Measurements from ENCODE around the gene ZNF646.
A peak's percentile ranks its signal among the peaks of the same experiment; 100 is the strongest.

The ZNF646 gene

GRCh38 chr16:31061813-31062440, 12.3 kb upstream of the ZNF646 start:
- peaks cover 2% of the 10 kb centered on the region for H3K9me3 ChIP-seq (ENCODE audit: insufficient read depth, low read depth, low read length)
- no peak overlapping the region for H3K4me2 ChIP-seq (ENCODE audit: low read length)
- no peak overlapping the region for H3K27ac ChIP-seq (ENCODE audit: low read depth, low read length)
- H3K23ac ChIP-seq (ENCODE audit: low read length), result no peak overlapping the region
- H3K4me1 ChIP-seq (ENCODE audit: control insufficient read depth in 1 of 2, insufficient read depth in 2 of 2, low read length in 2 of 2), result peaks cover 10 to 16% of the 10 kb centered on the region in 2 experiments
- WGBS (ENCODE audit: extremely low coverage, insufficient coverage, insufficient read length), result no CpG with 5 or more reads among the region's 54 CpGs
- H2AK5ac ChIP-seq (ENCODE audit: low read length), result no peak overlapping the region
- H4K91ac ChIP-seq (ENCODE audit: low read depth, low read length), result no peak overlapping the region
- no peak overlapping the region for H2AFZ ChIP-seq (ENCODE audit: insufficient read depth, low read length, poor library complexity)
- no peak overlapping the region for H3K18ac ChIP-seq (ENCODE audit: low read length)
- H2BK12ac ChIP-seq (ENCODE audit: low read length), result no peak overlapping the region
- no peaks in the 10 kb centered on the region for H3K27me3 ChIP-seq (ENCODE audit: insufficient read depth, low read length)
- no peak overlapping the region for H4K8ac ChIP-seq (ENCODE audit: low read depth, low read length)
- peaks cover 6% of the 10 kb centered on the region for H3K79me1 ChIP-seq (ENCODE audit: low read length)
- no peak overlapping the region for H3K4me3 ChIP-seq (ENCODE audit: low read depth, low read length)
- no peak overlapping the region for H2BK5ac ChIP-seq (ENCODE audit: low read depth, low read length, poor library complexity)
- H3K14ac ChIP-seq (ENCODE audit: low read length), result no peak overlapping the region
- no peak for DNase-seq
- peaks cover 32 to 36% of the 10 kb centered on the region in 2 experiments for H3K36me3 ChIP-seq (ENCODE audit: control insufficient read depth in 1 of 2, insufficient read depth in 2 of 2, low read length in 2 of 2)
- H3K79me2 ChIP-seq (ENCODE audit: control insufficient read depth, insufficient read depth, low read length, poor library complexity), result no peaks in the 10 kb centered on the region
- no peak overlapping the region for H3K9ac ChIP-seq (ENCODE audit: low read length)
- H2BK120ac ChIP-seq (ENCODE audit: insufficient read depth, low read length, poor library complexity), result no peak overlapping the region
- H4K12ac ChIP-seq (ENCODE audit: low read depth, low read length), result no peak overlapping the region
- H3K4ac ChIP-seq (ENCODE audit: low read depth, low read length), result no peak overlapping the region

DNA sequence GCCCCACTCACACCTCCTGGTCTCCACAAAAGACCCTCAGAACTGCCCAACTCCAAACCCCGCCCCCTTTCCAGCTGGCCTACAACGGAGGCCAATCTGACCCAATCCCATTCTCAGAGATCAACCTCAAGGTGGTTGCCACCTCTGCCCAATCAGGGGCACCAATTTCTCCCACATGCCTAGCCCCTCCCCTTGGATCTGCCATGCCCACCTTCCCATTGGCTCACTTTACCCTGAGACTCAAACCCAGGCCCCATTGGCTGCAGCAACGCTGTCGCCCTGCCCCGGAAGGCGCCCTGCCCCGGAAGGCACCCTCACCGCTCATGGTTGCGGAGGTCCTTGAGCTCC, 10.8 kb upstream of the ZNF646 start:
- no peak for DNase-seq
- Histone ChIP-seq H4K91ac (ENCODE audit: low read depth, low read length) (no peak overlapping the region), H3K4me3 (ENCODE audit: low read depth, low read length) (no peak overlapping the region), H3K27ac (ENCODE audit: low read depth, low read length) (no peak overlapping the region), H4K12ac (ENCODE audit: low read depth, low read length) (peak overlapping the region; percentile 14), H3K4me1 (ENCODE audit: control insufficient read depth in 1 of 2, insufficient read depth in 2 of 2, low read length in 2 of 2) (peaks cover 10 to 16% of the 10 kb centered on the region in 2 experiments), H4K8ac (ENCODE audit: low read depth, low read length) (no peak overlapping the region), H3K79me2 (ENCODE audit: control insufficient read depth, insufficient read depth, low read length, poor library complexity) (no peaks in the 10 kb centered on the region), H3K36me3 (ENCODE audit: control insufficient read depth in 1 of 2, insufficient read depth in 2 of 2, low read length in 2 of 2) (peaks cover 30 to 32% of the 10 kb centered on the region in 2 experiments), H3K27me3 (ENCODE audit: insufficient read depth, low read length) (no peaks in the 10 kb centered on the region), H3K14ac (ENCODE audit: low read length) (no peak overlapping the region), H2BK12ac (ENCODE audit: low read length) (no peak overlapping the region), H3K9ac (ENCODE audit: low read length) (no peak overlapping the region), H3K23ac (ENCODE audit: low read length) (no peak overlapping the region), H2BK120ac (ENCODE audit: insufficient read depth, low read length, poor library complexity) (no peak overlapping the region), H2AFZ (ENCODE audit: insufficient read depth, low read length, poor library complexity) (no peak overlapping the region), H2BK5ac (ENCODE audit: low read depth, low read length, poor library complexity) (no peak overlapping the region), H3K4ac (ENCODE audit: low read depth, low read length) (no peak overlapping the region), H2AK5ac (ENCODE audit: low read length) (no peak overlapping the region), H3K4me2 (ENCODE audit: low read length) (no peak overlapping the region), H3K79me1 (ENCODE audit: low read length) (peaks cover 6% of the 10 kb centered on the region), H3K9me3 (ENCODE audit: insufficient read depth, low read depth, low read length) (peaks cover 2% of the 10 kb centered on the region), H3K18ac (ENCODE audit: low read length) (peak overlapping the region; percentile 12)
- WGBS (ENCODE audit: extremely low coverage, insufficient coverage, insufficient read length), result no CpG with 5 or more reads among the region's 9 CpGs

DNA sequence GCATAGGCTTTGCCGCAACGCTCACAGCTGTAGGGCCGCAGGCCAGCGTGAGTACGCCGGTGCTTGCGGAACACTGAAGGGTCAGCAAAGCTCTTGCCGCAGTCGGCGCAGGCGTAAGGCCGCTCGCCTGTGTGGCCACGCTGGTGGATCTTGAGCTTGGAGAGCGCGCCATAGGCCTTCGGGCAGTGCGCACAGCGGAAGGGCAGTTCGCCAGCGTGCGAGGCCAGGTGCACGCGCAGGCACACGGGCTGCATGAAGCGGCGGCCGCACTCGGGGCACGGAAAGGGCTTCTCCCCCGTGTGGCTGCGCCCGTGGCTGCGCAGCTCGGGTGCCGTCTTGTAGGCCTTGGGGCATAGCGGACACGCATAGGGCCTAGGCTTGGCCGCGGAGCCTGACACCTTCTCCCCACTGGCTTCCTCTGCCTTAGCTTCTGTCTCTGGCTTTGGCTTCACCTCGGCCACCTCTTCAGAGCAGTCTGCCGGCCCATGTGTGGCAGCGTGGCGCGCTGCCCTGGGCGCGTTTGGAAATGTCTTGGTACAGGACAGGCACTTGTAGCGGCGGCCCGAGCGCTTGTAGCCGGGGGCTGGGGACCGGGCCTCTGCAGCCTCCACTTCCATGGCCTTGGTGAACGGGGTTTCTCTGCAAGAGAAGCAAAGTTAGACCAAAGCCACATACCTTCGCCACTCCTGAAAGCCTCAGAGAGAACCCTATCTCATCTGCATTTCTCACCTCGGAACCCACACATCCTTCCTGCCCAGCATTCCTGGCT, 10.2 kb upstream of the ZNF646 start:
- H2BK12ac ChIP-seq (ENCODE audit: low read length), result peak overlapping the region; percentile 30
- H4K12ac ChIP-seq (ENCODE audit: low read depth, low read length), result peak overlapping the region; percentile 14
- H3K79me2 ChIP-seq (ENCODE audit: control insufficient read depth, insufficient read depth, low read length, poor library complexity), result no peaks in the 10 kb centered on the region
- no peak overlapping the region for H2AK5ac ChIP-seq (ENCODE audit: low read length)
- WGBS (ENCODE audit: extremely low coverage, insufficient coverage, insufficient read length), result no CpG with 5 or more reads among the region's 56 CpGs
- H2AFZ ChIP-seq (ENCODE audit: insufficient read depth, low read length, poor library complexity), result no peak overlapping the region
- H3K14ac ChIP-seq (ENCODE audit: low read length), result peak overlapping the region; percentile 43
- H3K4me2 ChIP-seq (ENCODE audit: low read length), result no peak overlapping the region
- peak overlapping the region; percentile 19 for H2BK120ac ChIP-seq (ENCODE audit: insufficient read depth, low read length, poor library complexity)
- H3K36me3 ChIP-seq (ENCODE audit: control insufficient read depth in 1 of 2, insufficient read depth in 2 of 2, low read length in 2 of 2), result peaks cover 30 to 32% of the 10 kb centered on the region in 2 experiments
- no peak overlapping the region for H3K9ac ChIP-seq (ENCODE audit: low read length)
- peak overlapping the region; percentile 22 for H3K18ac ChIP-seq (ENCODE audit: low read length)
- H2BK5ac ChIP-seq (ENCODE audit: low read depth, low read length, poor library complexity), result no peak overlapping the region
- H3K9me3 ChIP-seq (ENCODE audit: insufficient read depth, low read depth, low read length), result peaks cover 2% of the 10 kb centered on the region
- H3K4ac ChIP-seq (ENCODE audit: low read depth, low read length), result peak overlapping the region; percentile 39
- H4K8ac ChIP-seq (ENCODE audit: low read depth, low read length), result peak overlapping the region; percentile 58
- peak overlapping the region; percentile 55 for H3K27ac ChIP-seq (ENCODE audit: low read depth, low read length)
- no peak for DNase-seq
- H3K4me3 ChIP-seq (ENCODE audit: low read depth, low read length), result no peak overlapping the region
- H3K4me1 ChIP-seq (ENCODE audit: control insufficient read depth in 1 of 2, insufficient read depth in 2 of 2, low read length in 2 of 2), result peaks cover 10 to 16% of the 10 kb centered on the region in 2 experiments
- no peaks in the 10 kb centered on the region for H3K27me3 ChIP-seq (ENCODE audit: insufficient read depth, low read length)
- H4K91ac ChIP-seq (ENCODE audit: low read depth, low read length), result peak overlapping the region; percentile 39
- H3K23ac ChIP-seq (ENCODE audit: low read length), result no peak overlapping the region
- peaks cover 6% of the 10 kb centered on the region for H3K79me1 ChIP-seq (ENCODE audit: low read length)

DNA sequence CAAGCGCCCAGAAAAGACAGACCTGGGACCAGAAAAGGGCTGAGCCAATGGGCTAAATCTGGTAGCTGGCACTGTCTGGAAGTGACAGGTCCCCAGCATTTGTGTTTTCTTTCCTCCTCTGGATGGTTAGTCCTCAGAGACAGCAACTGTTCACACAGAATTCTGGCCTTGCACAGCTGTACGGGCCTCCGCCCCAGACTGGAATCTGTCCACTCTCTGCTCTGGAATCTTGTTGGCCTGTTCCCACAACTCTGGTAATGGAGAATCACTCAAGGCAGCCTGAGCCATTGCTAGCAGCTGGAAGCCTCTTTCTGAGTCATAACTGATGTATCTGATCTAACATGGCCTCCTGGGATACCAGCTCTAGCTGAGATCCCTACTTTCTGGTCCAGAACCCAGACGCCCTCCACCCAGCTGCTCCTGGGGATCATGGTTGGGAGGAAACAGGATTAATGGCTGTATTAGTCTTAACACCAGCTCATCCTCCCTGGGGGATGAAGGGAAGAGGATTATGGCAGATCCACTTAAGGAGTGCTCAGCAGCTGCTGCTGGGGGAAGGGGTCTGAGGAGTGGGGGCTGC, 9.2 kb upstream of the ZNF646 start:
- Histone ChIP-seq H3K27ac (ENCODE audit: low read depth, low read length) (peak overlapping the region; percentile 60), H3K27me3 (ENCODE audit: insufficient read depth, low read length) (no peaks in the 10 kb centered on the region), H4K91ac (ENCODE audit: low read depth, low read length) (peak overlapping the region; percentile 50), H3K9ac (ENCODE audit: low read length) (peak overlapping the region; percentile 35), H3K4me3 (ENCODE audit: low read depth, low read length) (no peak overlapping the region), H3K79me1 (ENCODE audit: low read length) (peaks cover 6% of the 10 kb centered on the region), H3K18ac (ENCODE audit: low read length) (peak overlapping the region; percentile 33), H3K36me3 (ENCODE audit: control insufficient read depth in 1 of 2, insufficient read depth in 2 of 2, low read length in 2 of 2) (peaks cover 30 to 32% of the 10 kb centered on the region in 2 experiments), H2BK120ac (ENCODE audit: insufficient read depth, low read length, poor library complexity) (peak overlapping the region; percentile 41), H2BK5ac (ENCODE audit: low read depth, low read length, poor library complexity) (no peak overlapping the region), H3K9me3 (ENCODE audit: insufficient read depth, low read depth, low read length) (peaks cover 2% of the 10 kb centered on the region), H4K12ac (ENCODE audit: low read depth, low read length) (peak overlapping the region; percentile 56), H4K8ac (ENCODE audit: low read depth, low read length) (peak overlapping the region; percentile 58), H3K4me2 (ENCODE audit: low read length) (peak overlapping the region; percentile 47), H2BK12ac (ENCODE audit: low read length) (no peak overlapping the region), H3K4ac (ENCODE audit: low read depth, low read length) (no peak overlapping the region), H3K79me2 (ENCODE audit: control insufficient read depth, insufficient read depth, low read length, poor library complexity) (no peaks in the 10 kb centered on the region), H3K23ac (ENCODE audit: low read length) (no peak overlapping the region), H2AFZ (ENCODE audit: insufficient read depth, low read length, poor library complexity) (no peak overlapping the region), H3K14ac (ENCODE audit: low read length) (no peak overlapping the region), H3K4me1 (ENCODE audit: control insufficient read depth in 1 of 2, insufficient read depth in 2 of 2, low read length in 2 of 2) (peaks cover 10 to 16% of the 10 kb centered on the region in 2 experiments), H2AK5ac (ENCODE audit: low read length) (peak overlapping the region; percentile 55)
- no CpG with 5 or more reads among the region's 4 CpGs for WGBS (ENCODE audit: extremely low coverage, insufficient coverage, insufficient read length)
- DNase-seq, result peak; percentile 91 to 95

Data from trophoblast cell (in vitro differentiated cells and primary cell).